Ovary (tissue), 3 donors: Measurements from ENCODE around the gene PTPRN2.

Source experiments
- CTCF ChIP-seq, 3 donors: fragments of 450-650 bp in 2 of 3; fragments of 200-600 bp in 1 of 3; IDR thresholded peaks; one replicate each; pipeline versions ENCODE4 v1.5.1 to v1.8.0; 2016 to 2022; ENCODE audit warnings: antibody characterized with exemption in 3 of 3, mild to moderate bottlenecking in 1 of 3
- POLR2A ChIP-seq: fragments of 450-650 bp; IDR thresholded peaks from one replicate; pipeline ENCODE4 v1.6.1; 2017; ENCODE audit warnings: antibody characterized with exemption, mild to moderate bottlenecking, moderate library complexity
- donor health status: DM: no; HTN: no; CAD: no.

DNA sequence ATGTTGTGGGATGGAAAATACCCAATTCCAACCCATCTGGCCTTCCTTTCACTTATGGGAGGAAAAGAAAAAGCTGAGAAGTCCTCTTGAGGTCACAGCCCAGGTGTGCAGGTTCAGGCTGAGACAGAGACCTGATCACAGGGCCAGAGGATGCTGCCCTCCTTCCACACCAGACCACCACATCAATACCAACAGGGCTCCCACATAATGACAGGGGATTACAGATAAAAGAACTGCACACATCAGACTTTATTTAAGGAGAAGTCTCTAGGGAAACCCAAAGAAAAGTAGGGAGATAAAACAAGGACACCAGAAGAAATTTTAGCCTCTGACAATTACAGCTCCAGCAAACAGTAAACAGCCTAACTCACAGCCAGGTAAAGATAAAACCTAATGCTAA, 548.4 kb downstream of the PTPRN2 start:
- no peak for TF ChIP-seq CTCF (IDR thresholded peaks at IDR 0.05)
- TF ChIP-seq POLR2A: no peak
